Fibroblast of skin of scalp (primary cell): ENCODE data around the gene HNRNPAB.
"Not testable (repeated sequence)": the region's sequence is repeated elsewhere in the genome, so short reads cannot be mapped to it uniquely, and the experiment has no call there.

Experiments used
- DNase-seq: peaks from one replicate; pipeline ENCODE4 v3.0.0-alpha.2; 2013

HNRNPAB gene

GRCh38 chr5:178246624-178247279 lies 42.4 kb downstream of the HNRNPAB start:
- no peak for DNase-seq

GRCh38 chr5:178247481-178248456 lies 43.4 kb downstream of the HNRNPAB start:
- no peak for DNase-seq

- DNase-seq, result no peak
Measured at GRCh38 chr5:178248750-178249149, 44.4 kb downstream of the HNRNPAB start.

- peak; percentile 43 for DNase-seq
Measured at GRCh38 chr5:178249191-178249989, 45.1 kb downstream of the HNRNPAB start.

GRCh38 chr5:178250263-178250662 lies 45.9 kb downstream of the HNRNPAB start:
- DNase-seq, result no peak

- no peak for DNase-seq
Measured at GRCh38 chr5:178252258-178252657, 47.9 kb downstream of the HNRNPAB start.

GRCh38 chr5:178253632-178254031 lies 49.3 kb downstream of the HNRNPAB start:
- not testable (repeated sequence) for DNase-seq

GRCh38 chr5:178256746-178257145 lies 52.4 kb downstream of the HNRNPAB start:
- no peak for DNase-seq

- DNase-seq, result no peak
Measured at GRCh38 chr5:178257650-178258049, 53.3 kb downstream of the HNRNPAB start.

GRCh38 chr5:178259623-178260536 lies 55.5 kb downstream of the HNRNPAB start:
- DNase-seq, result no peak
